Breast epithelium (tissue), 3 donors: ENCODE results near the gene FHIT.

Source experiments
- POLR2A ChIP-seq: fragments of 450-650 bp; IDR thresholded peaks from one replicate; pipeline ENCODE4 v1.6.1; 2016; ENCODE audit warnings: antibody characterized with exemption, mild to moderate bottlenecking, moderate library complexity
- TF ChIP-seq, protein P1 (sequence below), 3 donors: fragments of 450-650 bp; IDR thresholded peaks; one replicate each; pipeline ENCODE4 v1.5.1; 2016 to 2017; ENCODE audit warnings: antibody characterized with exemption in 3 of 3, mild to moderate bottlenecking in 3 of 3, moderate library complexity in 3 of 3

DNA sequence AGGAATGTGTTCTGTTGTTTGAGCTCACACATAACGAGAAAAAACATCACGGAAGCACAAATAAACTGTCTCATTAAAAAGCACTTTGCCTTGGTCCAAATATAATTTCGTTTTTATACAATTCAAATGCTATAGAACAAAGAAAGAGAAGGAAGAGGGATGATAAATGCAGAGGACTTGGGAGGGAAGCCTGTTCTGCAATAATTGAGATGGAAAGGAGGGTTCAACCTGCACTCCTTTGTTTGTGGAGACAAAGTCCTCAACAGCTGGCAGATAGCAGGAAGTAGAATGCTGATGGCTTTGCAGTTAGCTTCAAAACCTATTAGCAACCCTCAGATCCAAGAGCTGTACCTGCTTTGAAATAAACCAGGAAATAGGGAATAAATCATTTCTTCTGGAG lies 1010.8 kb downstream of the FHIT start:
- TF ChIP-seq, protein P1, sequence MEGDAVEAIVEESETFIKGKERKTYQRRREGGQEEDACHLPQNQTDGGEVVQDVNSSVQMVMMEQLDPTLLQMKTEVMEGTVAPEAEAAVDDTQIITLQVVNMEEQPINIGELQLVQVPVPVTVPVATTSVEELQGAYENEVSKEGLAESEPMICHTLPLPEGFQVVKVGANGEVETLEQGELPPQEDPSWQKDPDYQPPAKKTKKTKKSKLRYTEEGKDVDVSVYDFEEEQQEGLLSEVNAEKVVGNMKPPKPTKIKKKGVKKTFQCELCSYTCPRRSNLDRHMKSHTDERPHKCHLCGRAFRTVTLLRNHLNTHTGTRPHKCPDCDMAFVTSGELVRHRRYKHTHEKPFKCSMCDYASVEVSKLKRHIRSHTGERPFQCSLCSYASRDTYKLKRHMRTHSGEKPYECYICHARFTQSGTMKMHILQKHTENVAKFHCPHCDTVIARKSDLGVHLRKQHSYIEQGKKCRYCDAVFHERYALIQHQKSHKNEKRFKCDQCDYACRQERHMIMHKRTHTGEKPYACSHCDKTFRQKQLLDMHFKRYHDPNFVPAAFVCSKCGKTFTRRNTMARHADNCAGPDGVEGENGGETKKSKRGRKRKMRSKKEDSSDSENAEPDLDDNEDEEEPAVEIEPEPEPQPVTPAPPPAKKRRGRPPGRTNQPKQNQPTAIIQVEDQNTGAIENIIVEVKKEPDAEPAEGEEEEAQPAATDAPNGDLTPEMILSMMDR (IDR thresholded peaks at IDR 0.05): no peak
- TF ChIP-seq POLR2A: no peak
